WTC11 (cell line): ENCODE measurements around the gene FAF1. TPM values are rescaled to one million over a fixed set of nuclear protein-coding genes. Genes with fewer than 3 reads are reported as not detected.

Experiments
- ATAC-seq: fragments of 200-7000 bp; cut with Tn5 transposase; 2 replicates; pipeline ENCODE4 v1.10.0; 2021; ENCODE audit warnings: mild to moderate bottlenecking, moderate library complexity
- CTCF ChIA-PET: fragments of 300-600 bp; sonication (Branson Sonifier 250); formaldehyde crosslinking; loops from one replicate; lab custom pipeline; 2021; ENCODE audit warnings: antibody characterized with exemption; lab: Charles Lee
- POLR2A ChIA-PET: fragments of 350-600 bp; sonication (Branson Sonifier 250); formaldehyde crosslinking; loops from one replicate; lab custom pipeline; 2021; ENCODE audit warnings: antibody characterized with exemption; lab: Charles Lee
- DNase-seq: peaks from one replicate; pipeline ENCODE4 v3.0.0; 2021; ENCODE audit warnings: low spot score
- H3K27ac Mint-ChIP-seq: 2 replicates; pipeline ENCODE4 v1.8.0; 2021; ENCODE audit warnings: mixed read lengths
- H3K27me3 Mint-ChIP-seq: 2 replicates; pipeline ENCODE4 v1.8.0; 2021; ENCODE audit warnings: low read depth, mild to moderate bottlenecking, moderate library complexity, mixed read lengths
- H3K36me3 Mint-ChIP-seq: 2 replicates; pipeline ENCODE4 v1.8.0; 2021; ENCODE audit warnings: mixed read lengths
- H3K4me1 Mint-ChIP-seq: 2 replicates; pipeline ENCODE4 v1.8.0; 2022; ENCODE audit warnings: mixed read lengths
- H3K4me3 Mint-ChIP-seq: 2 replicates; pipeline ENCODE4 v1.8.0; 2021; ENCODE audit warnings: mild to moderate bottlenecking, moderate library complexity, mixed read lengths
- H3K9me3 Mint-ChIP-seq: 2 replicates; pipeline ENCODE4 v1.8.0; 2021; ENCODE audit warnings: mixed read lengths
- ATF2 ChIP-seq: sonication (generic); formaldehyde crosslinking; IDR thresholded peaks from 2 replicates; pipeline ENCODE4 v1.8.1; 2022; ENCODE audit warnings: low read depth, missing genetic modification reagents, borderline replicate concordance
- E2F5 ChIP-seq: sonication (generic); formaldehyde crosslinking; IDR thresholded peaks from 2 replicates; pipeline ENCODE4 v1.8.1; 2022; ENCODE audit warnings: mild to moderate bottlenecking, moderate library complexity, missing genetic modification reagents
- ELF4 ChIP-seq: sonication (generic); formaldehyde crosslinking; IDR thresholded peaks from 2 replicates; pipeline ENCODE4 v1.8.1; 2022; ENCODE audit warnings: low read depth, mild to moderate bottlenecking, moderate library complexity, missing genetic modification reagents
- EMX1 ChIP-seq: fragments of 250-450 bp; sonication (Bioruptor Pico); IDR thresholded peaks from 2 replicates; pipeline ENCODE4 v1.8.0; 2021; ENCODE audit warnings: mild to moderate bottlenecking
- ERG ChIP-seq: fragments of 250-450 bp; sonication (Bioruptor Pico); IDR thresholded peaks from 2 replicates; pipeline ENCODE4 v1.8.0; 2021; ENCODE audit warnings: mild to moderate bottlenecking
- FOXK1 ChIP-seq: sonication (generic); formaldehyde crosslinking; IDR thresholded peaks from 2 replicates; pipeline ENCODE4 v1.8.0; 2022; ENCODE audit warnings: mild to moderate bottlenecking, moderate library complexity, missing genetic modification reagents
- FOXP1 ChIP-seq: sonication (generic); formaldehyde crosslinking; IDR thresholded peaks from 2 replicates; pipeline ENCODE4 v1.8.0; 2022; ENCODE audit warnings: missing genetic modification reagents, mild to moderate bottlenecking, moderate library complexity, borderline replicate concordance
- IRF1 ChIP-seq: sonication (generic); formaldehyde crosslinking; IDR thresholded peaks from 2 replicates; pipeline ENCODE4 v1.8.0; 2023; ENCODE audit warnings: missing genetic modification reagents
- JUN ChIP-seq: sonication (generic); formaldehyde crosslinking; IDR thresholded peaks from 2 replicates; pipeline ENCODE4 v1.8.0; 2023; ENCODE audit warnings: mild to moderate bottlenecking, missing genetic modification reagents
- MLX ChIP-seq: sonication (generic); formaldehyde crosslinking; IDR thresholded peaks from 2 replicates; pipeline ENCODE4 v1.8.1; 2023; ENCODE audit warnings: mild to moderate bottlenecking, missing genetic modification reagents, moderate library complexity
- MXD4 ChIP-seq: fragments of 250-450 bp; sonication (Bioruptor Pico); IDR thresholded peaks from 2 replicates; pipeline ENCODE4 v1.8.0; 2021; ENCODE audit warnings: mild to moderate bottlenecking, moderate library complexity, borderline replicate concordance
- NFE2L1 ChIP-seq: sonication (generic); formaldehyde crosslinking; IDR thresholded peaks from 2 replicates; pipeline ENCODE4 v1.8.1; 2023; ENCODE audit warnings: missing genetic modification reagents
- NFYB ChIP-seq: sonication (generic); formaldehyde crosslinking; conservative IDR thresholded peaks from 2 replicates; pipeline ENCODE4 v1.8.0; 2022; ENCODE audit warnings: low read depth, missing genetic modification reagents
- NR1H2 ChIP-seq: sonication (generic); formaldehyde crosslinking; IDR thresholded peaks from 2 replicates; pipeline ENCODE4 v1.9.0; 2021; ENCODE audit warnings: mild to moderate bottlenecking, moderate library complexity, missing genetic modification reagents
- PRDM15 ChIP-seq: sonication (generic); formaldehyde crosslinking; IDR thresholded peaks from 2 replicates; pipeline ENCODE4 v1.8.0; 2022; ENCODE audit warnings: missing genetic modification reagents
- PREB ChIP-seq: sonication (generic); formaldehyde crosslinking; IDR thresholded peaks from 2 replicates; pipeline ENCODE4 v1.8.1; 2022; ENCODE audit warnings: mild to moderate bottlenecking, missing genetic modification reagents, moderate library complexity, borderline replicate concordance
- SOX15 ChIP-seq: fragments of 250-450 bp; sonication (Bioruptor Pico); IDR thresholded peaks from 2 replicates; pipeline ENCODE4 v1.9.0; 2021; ENCODE audit warnings: mild to moderate bottlenecking
- SP1 ChIP-seq: sonication (generic); formaldehyde crosslinking; conservative IDR thresholded peaks from 2 replicates; pipeline ENCODE4 v1.8.1; 2022; ENCODE audit warnings: missing genetic modification reagents
- TCF7 ChIP-seq: sonication (generic); formaldehyde crosslinking; IDR thresholded peaks from 2 replicates; pipeline ENCODE4 v1.8.0; 2022; ENCODE audit warnings: mild to moderate bottlenecking, low read depth, missing genetic modification reagents, moderate library complexity
- TP53 ChIP-seq: sonication (generic); formaldehyde crosslinking; IDR thresholded peaks from 2 replicates; pipeline ENCODE4 v1.8.1; 2023; ENCODE audit warnings: mild to moderate bottlenecking, missing genetic modification reagents
- ZNF138 ChIP-seq: sonication (generic); formaldehyde crosslinking; conservative IDR thresholded peaks from 2 replicates; pipeline ENCODE4 v1.8.1; 2022; ENCODE audit warnings: mild to moderate bottlenecking, moderate library complexity, missing genetic modification reagents
- ZNF423 ChIP-seq: fragments of 250-450 bp; sonication (Bioruptor Pico); IDR thresholded peaks from 2 replicates; pipeline ENCODE4 v2.1.2; 2022; ENCODE audit warnings: mild to moderate bottlenecking, moderate library complexity
- total RNA-seq: library from RNA; stranded (reverse); gene quantifications from 3 replicates; pipeline ENCODE4 v1.2.3, GENCODE V29; 2021

FAF1 gene
- total RNA-seq, 1 experiment from 2014 or later, result 53.5 TPM

GRCh38 chr1:50458507-50458906 lies 501.6 kb downstream of the FAF1 start:
- CTCF ChIA-PET, result interaction anchor here (1.3 to 1.4 kb wide), 2 partner anchors 17 to 146 kb away, joined by 3 to 4 read pairs; no protein-coding TSS in a partner anchor
- H3K27ac Mint-ChIP-seq, result no peak overlapping the region
- H3K27me3 Mint-ChIP-seq, result no peaks in the 10 kb centered on the region
- peaks cover under 1% of the 10 kb centered on the region; the same call in 1 of the 2 replicates for H3K4me1 Mint-ChIP-seq
- DNase-seq, result no peak
- POLR2A ChIA-PET, result no interaction called here
- H3K36me3 Mint-ChIP-seq, result no peaks in the 10 kb centered on the region
- TF ChIP-seq ZNF138 (CRISPR knock-in tag) (no peak), NFYB (CRISPR knock-in tag) (no peak), TP53 (CRISPR knock-in tag) (no peak), ZNF423 (CRISPR knock-in tag) (no peak), ATF2 (CRISPR knock-in tag) (no peak), TCF7 (no peak), SP1 (no peak), NR1H2 (no peak), NFE2L1 (CRISPR knock-in tag) (no peak)
- ATAC-seq, result no peak
- no peaks in the 10 kb centered on the region for H3K9me3 Mint-ChIP-seq
- H3K4me3 Mint-ChIP-seq, result no peak overlapping the region

- TF ChIP-seq FOXK1, result no peak
- no peak for TF ChIP-seq NFE2L1 (CRISPR knock-in tag)
- TF ChIP-seq ELF4 (CRISPR knock-in tag), result no peak
- TF ChIP-seq SOX15, result no peak
- no peak for TF ChIP-seq FOXP1 (CRISPR knock-in tag)
- ATAC-seq (no peak), DNase-seq (no peak)
- ChIA-PET CTCF (interaction anchor here (0.9 kb wide), 1 partner anchor 17 kb away, joined by 4 read pairs; no protein-coding TSS in a partner anchor), POLR2A (interaction anchor here (0.7 kb wide), 1 partner anchor 1100 kb away, joined by 3 read pairs; no protein-coding TSS in a partner anchor)
- H3K4me3 Mint-ChIP-seq, result no peak overlapping the region
- peaks cover 7% of the 10 kb centered on the region; the same call in 1 of the 2 replicates for H3K27me3 Mint-ChIP-seq
- H3K36me3 Mint-ChIP-seq, result no peaks in the 10 kb centered on the region
- H3K27ac Mint-ChIP-seq, result no peak overlapping the region
- H3K4me1 Mint-ChIP-seq, result peaks cover 11% of the 10 kb centered on the region
- H3K9me3 Mint-ChIP-seq, result no peaks in the 10 kb centered on the region
Observed at GRCh38 chr1:50454911-50455310, 505.2 kb downstream of the FAF1 start.

GRCh38 chr1:50453266-50453665 lies 506.8 kb downstream of the FAF1 start:
- DNase-seq (no peak), ATAC-seq (no peak)
- Mint-ChIP-seq H3K4me3 (no peak overlapping the region), H3K9me3 (no peaks in the 10 kb centered on the region), H3K27me3 (peaks cover 7% of the 10 kb centered on the region; the same call in 1 of the 2 replicates), H3K27ac (no peak overlapping the region), H3K36me3 (no peaks in the 10 kb centered on the region), H3K4me1 (peaks cover 14% of the 10 kb centered on the region)
- POLR2A ChIA-PET, result interaction anchor here (0.6 kb wide), 1 partner anchor 487 kb away, joined by 10 read pairs; no protein-coding TSS in a partner anchor
- CTCF ChIA-PET, result no interaction called here
- no peak for TF ChIP-seq MXD4 (CRISPR knock-in tag)
- TF ChIP-seq TCF7, result no peak
- no peak for TF ChIP-seq PRDM15
- no peak for TF ChIP-seq EMX1 (CRISPR knock-in tag)
- TF ChIP-seq JUN (CRISPR knock-in tag), result no peak
- TF ChIP-seq MLX (CRISPR knock-in tag), result no peak
- TF ChIP-seq TP53 (CRISPR knock-in tag), result no peak
- TF ChIP-seq E2F5 (CRISPR knock-in tag), result no peak
- no peak for TF ChIP-seq SP1
- TF ChIP-seq ERG, result no peak
- TF ChIP-seq IRF1 (CRISPR knock-in tag), result no peak
- TF ChIP-seq PREB (CRISPR knock-in tag), result no peak
